GM04503 (cell line): ENCODE results near the gene NPC1L1.

Experiments used
- DNase-seq: peaks from one replicate; pipeline ENCODE4 v3.0.0-alpha.2; 2012; ENCODE audit warnings: low read depth

Gene NPC1L1

GRCh38 chr7:44470628-44471245, 70.4 kb downstream of the NPC1L1 start:
- DNase-seq = no peak

- DNase-seq = no peak
Observed at GRCh38 chr7:44470135-44470479, 71.0 kb downstream of the NPC1L1 start.

- DNase-seq = no peak
Observed at GRCh38 chr7:44469461-44470134, 71.5 kb downstream of the NPC1L1 start.

GRCh38 chr7:44467217-44467548, 73.9 kb downstream of the NPC1L1 start:
- DNase-seq = no peak

GRCh38 chr7:44466300-44467216, 74.6 kb downstream of the NPC1L1 start:
- no peak for DNase-seq

GRCh38 chr7:44465490-44465889, 75.6 kb downstream of the NPC1L1 start:
- DNase-seq = no peak

- DNase-seq = no peak
Observed at GRCh38 chr7:44463169-44463808, 77.8 kb downstream of the NPC1L1 start.
